Thoracic aorta (tissue), 2 donors: ENCODE measurements around the gene CPB2. TPM values are rescaled to one million over a fixed set of nuclear protein-coding genes. Genes with fewer than 3 reads are reported as not detected.

Experiments
- ATAC-seq: fragments of 150-250 bp; one replicate; pipeline ENCODE4 v1.8.0; 2017; ENCODE audit warnings: low read depth; ENCODE audit not compliant: insufficient number of reproducible peaks, low FRiP score
- DNase-seq: peaks from one replicate; pipeline ENCODE4 v3.0.0-alpha.2; 2020; ENCODE audit warnings: low spot score
- H3K27ac ChIP-seq, 2 donors: fragments of 200-600 bp; sonication (generic); 1 replicate in 1 of 2; 2 replicates in 1 of 2; pipeline ENCODE4 v1.5.1; 2016; ENCODE audit warnings: mild to moderate bottlenecking in 2 of 2, moderate library complexity in 2 of 2
- H3K27me3 ChIP-seq: fragments of 200-600 bp; sonication (generic); replicated peaks from 2 replicates; pipeline ENCODE4 v1.6.0; 2016; ENCODE audit warnings: mild to moderate bottlenecking; ENCODE audit not compliant: insufficient read depth
- H3K36me3 ChIP-seq: fragments of 200-600 bp; sonication (generic); one replicate; pipeline ENCODE4 v1.5.1; 2016
- H3K4me1 ChIP-seq, 2 donors: fragments of 200-600 bp; sonication (generic); 1 replicate in 1 of 2; 2 replicates in 1 of 2; pipeline versions ENCODE4 v1.5.1 to v1.6.0; 2016; ENCODE audit warnings: low read depth in 2 of 2, mild to moderate bottlenecking in 1 of 2; ENCODE audit not compliant: control insufficient read depth in 1 of 2
- H3K4me3 ChIP-seq: fragments of 200-600 bp; sonication (generic); 2 replicates; pipeline ENCODE4 v1.5.1; 2016; ENCODE audit warnings: mild to moderate bottlenecking
- H3K9me3 ChIP-seq: fragments of 200-600 bp; sonication (generic); 2 replicates; pipeline ENCODE4 v1.5.1; 2016
- CTCF ChIP-seq: fragments of 200-600 bp; sonication (generic); IDR thresholded peaks from one replicate; pipeline ENCODE4 v1.5.1; 2019; ENCODE audit warnings: antibody characterized with exemption
- total RNA-seq, 2 donors: library from RNA; depleted of rRNA; stranded (reverse); fragments of >200 nt; gene quantifications; one replicate each; pipeline versions ENCODE4 v1.1.0 to v1.2.3, GENCODE V29; 2016

Gene CPB2
- total RNA-seq, 2 donors from 2014 or later: not detected

- no peak for ATAC-seq
Measured at GRCh38 chr13:46142776-46143175, 37.9 kb upstream of the CPB2 start.

GRCh38 chr13:46140044-46140443, 35.2 kb upstream of the CPB2 start:
- no peak overlapping the region for H3K4me3 ChIP-seq

More at GRCh38 chr13:46142776-46143175, 37.9 kb upstream of the CPB2 start:
- H3K27ac ChIP-seq: no peak overlapping the region
- no peak for DNase-seq
- H3K4me3 ChIP-seq: no peak overlapping the region
- H3K9me3 ChIP-seq: no peaks in the 10 kb centered on the region
- no peaks in the 10 kb centered on the region for H3K36me3 ChIP-seq
- no peaks in the 10 kb centered on the region for H3K27me3 ChIP-seq
- no peaks in the 10 kb centered on the region for H3K4me1 ChIP-seq
- no peak for TF ChIP-seq CTCF

GRCh38 chr13:46137627-46138317, 32.9 kb upstream of the CPB2 start:
- Histone ChIP-seq H3K9me3 (no peaks in the 10 kb centered on the region), H3K36me3 (no peaks in the 10 kb centered on the region), H3K27ac (no peak overlapping the region), H3K4me1 (no peaks in the 10 kb centered on the region), H3K4me3 (no peak overlapping the region), H3K27me3 (no peaks in the 10 kb centered on the region)
- no peak for ATAC-seq
- no peak for TF ChIP-seq CTCF
- no peak for DNase-seq

More at GRCh38 chr13:46140044-46140443, 35.2 kb upstream of the CPB2 start:
- no peak overlapping the region for H3K27ac ChIP-seq
- H3K36me3 ChIP-seq: no peaks in the 10 kb centered on the region
- no peak for ATAC-seq
- H3K27me3 ChIP-seq: no peaks in the 10 kb centered on the region
- no peak for DNase-seq
- H3K9me3 ChIP-seq: no peaks in the 10 kb centered on the region
- no peak for TF ChIP-seq CTCF
- H3K4me1 ChIP-seq: no peaks in the 10 kb centered on the region

GRCh38 chr13:46136688-46137087, 31.9 kb upstream of the CPB2 start:
- H3K9me3 ChIP-seq: no peaks in the 10 kb centered on the region
- H3K27me3 ChIP-seq: no peaks in the 10 kb centered on the region
- TF ChIP-seq CTCF: no peak
- no peaks in the 10 kb centered on the region for H3K36me3 ChIP-seq
- DNase-seq (no peak), ATAC-seq (no peak)
- H3K4me3 ChIP-seq: no peak overlapping the region
- H3K27ac ChIP-seq: no peak overlapping the region
- no peaks in the 10 kb centered on the region for H3K4me1 ChIP-seq

GRCh38 chr13:46134961-46135522, 30.2 kb upstream of the CPB2 start:
- ATAC-seq: no peak

More at GRCh38 chr13:46134961-46135522, 30.2 kb upstream of the CPB2 start:
- no peak for DNase-seq
- Histone ChIP-seq H3K27me3 (no peaks in the 10 kb centered on the region), H3K27ac (no peak overlapping the region), H3K9me3 (no peaks in the 10 kb centered on the region), H3K36me3 (no peaks in the 10 kb centered on the region), H3K4me3 (no peak overlapping the region), H3K4me1 (no peaks in the 10 kb centered on the region)
- no peak for TF ChIP-seq CTCF
